ENCODE results near the gene THRA.

The THRA gene

GRCh38 chr17:40079545-40079944, 16.8 kb downstream of the THRA start:
- DNase-seq (ENCODE audit: extremely low read depth in 1 of 2, low read depth in 1 of 2): no peak

DNA sequence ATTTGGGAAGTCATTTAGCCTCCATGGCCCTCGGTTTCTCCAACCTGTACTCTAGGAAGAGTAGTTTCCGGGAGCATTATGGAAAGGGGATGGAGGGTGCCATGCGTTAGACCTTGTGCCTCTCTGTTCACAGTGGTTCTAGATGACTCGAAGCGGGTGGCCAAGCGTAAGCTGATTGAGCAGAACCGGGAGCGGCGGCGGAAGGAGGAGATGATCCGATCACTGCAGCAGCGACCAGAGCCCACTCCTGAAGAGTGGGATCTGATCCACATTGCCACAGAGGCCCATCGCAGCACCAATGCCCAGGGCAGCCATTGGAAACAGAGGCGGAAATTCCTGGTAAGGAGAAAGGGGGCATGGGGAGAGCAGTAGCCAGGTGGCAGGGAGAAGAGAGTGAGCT, 21.7 kb downstream of the THRA start:
- no peak for DNase-seq (ENCODE audit: extremely low read depth in 1 of 2, low read depth in 1 of 2)

- peak in 1 of 2 donors; percentile 54 for DNase-seq (ENCODE audit: extremely low read depth in 1 of 2, low read depth in 1 of 2)
Observed at GRCh38 chr17:40086150-40087044, 23.6 kb downstream of the THRA start.

GRCh38 chr17:40087049-40087794, 24.5 kb downstream of the THRA start:
- no peak for DNase-seq (ENCODE audit: extremely low read depth in 1 of 2, low read depth in 1 of 2)

DNA sequence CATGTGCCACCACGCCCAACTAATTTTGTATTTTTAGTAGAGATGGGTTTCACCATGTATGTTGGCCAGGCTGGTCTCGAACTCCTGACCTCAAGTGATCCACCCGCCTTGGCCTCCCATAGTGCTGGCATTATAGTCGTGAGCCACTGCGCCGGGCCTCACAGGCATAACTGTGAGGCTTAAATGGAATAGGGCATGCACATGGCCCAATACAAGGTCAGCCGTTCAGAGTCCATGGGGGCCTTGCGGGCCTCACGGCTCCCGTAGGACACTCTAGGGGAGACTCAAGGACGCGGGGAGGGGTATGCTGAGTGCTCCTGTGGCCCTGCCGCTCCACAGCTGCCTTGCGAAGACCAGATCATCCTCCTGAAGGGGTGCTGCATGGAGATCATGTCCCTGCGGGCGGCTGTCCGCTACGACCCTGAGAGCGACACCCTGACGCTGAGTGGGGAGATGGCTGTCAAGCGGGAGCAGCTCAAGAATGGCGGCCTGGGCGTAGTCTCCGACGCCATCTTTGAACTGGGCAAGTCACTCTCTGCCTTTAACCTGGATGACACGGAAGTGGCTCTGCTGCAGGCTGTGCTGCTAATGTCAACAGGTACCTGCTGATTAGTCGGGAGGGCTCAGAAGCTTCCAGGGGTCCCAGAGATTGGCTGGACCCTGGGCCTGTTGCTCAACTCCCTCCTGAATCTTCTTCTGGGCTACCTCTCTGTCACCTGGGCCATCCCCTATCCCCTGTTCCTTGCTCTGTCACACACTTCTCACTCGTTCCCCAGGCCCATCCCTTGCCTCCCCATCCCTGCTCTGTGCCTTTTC, 25.3 kb downstream of the THRA start:
- DNase-seq (ENCODE audit: extremely low read depth in 1 of 2, low read depth in 1 of 2): no peak

GRCh38 chr17:40089077-40089895, 26.5 kb downstream of the THRA start:
- DNase-seq (ENCODE audit: extremely low read depth in 1 of 2, low read depth in 1 of 2): no peak

GRCh38 chr17:40090237-40091119, 27.7 kb downstream of the THRA start:
- DNase-seq (ENCODE audit: extremely low read depth in 1 of 2, low read depth in 1 of 2): no peak

DNA sequence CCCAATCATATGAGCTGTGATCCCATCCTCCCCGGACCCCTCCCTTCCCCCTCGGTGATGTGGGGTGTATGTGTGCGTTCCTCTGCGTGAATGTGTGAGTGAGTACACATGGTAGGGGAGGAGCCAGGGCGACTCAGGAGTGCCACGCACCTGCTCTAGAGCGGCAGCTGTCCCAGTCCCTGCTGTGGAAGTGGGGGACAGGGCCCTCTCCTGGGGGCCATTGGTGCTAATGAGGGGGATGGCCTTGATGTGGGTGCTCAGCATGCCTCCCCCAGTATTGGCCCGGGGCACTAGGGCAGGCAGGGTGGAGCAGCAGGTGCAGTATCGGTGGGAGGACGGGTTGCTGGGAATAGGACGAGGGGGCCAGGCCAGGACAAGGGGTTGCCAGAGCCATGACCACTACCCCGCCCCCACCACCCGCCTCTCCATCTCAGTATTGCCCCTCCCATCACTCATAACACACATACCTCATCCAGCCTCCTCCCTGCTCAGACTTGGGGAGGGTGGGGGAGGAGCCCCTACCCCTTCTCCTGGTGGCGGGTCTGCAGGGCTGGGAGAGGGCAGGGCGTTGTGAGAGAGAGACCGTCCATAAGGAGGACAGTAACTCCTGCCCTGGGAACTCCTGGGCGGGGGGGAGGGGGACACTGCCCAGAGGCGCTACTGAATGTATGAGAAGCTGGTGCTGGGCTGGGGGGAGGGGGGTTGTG, 29.1 kb downstream of the THRA start:
- no peak for DNase-seq (ENCODE audit: extremely low read depth in 1 of 2, low read depth in 1 of 2)

GRCh38 chr17:40092581-40092980, 29.8 kb downstream of the THRA start:
- DNase-seq (ENCODE audit: extremely low read depth in 1 of 2, low read depth in 1 of 2): no peak

- no peak for DNase-seq (ENCODE audit: extremely low read depth in 1 of 2, low read depth in 1 of 2)
Observed at GRCh38 chr17:40093005-40093579, 30.3 kb downstream of the THRA start.

GRCh38 chr17:40093580-40094201, 30.9 kb downstream of the THRA start:
- DNase-seq (ENCODE audit: extremely low read depth in 1 of 2, low read depth in 1 of 2): no peak

GRCh38 chr17:40094874-40095273, 32.1 kb downstream of the THRA start:
- no peak for DNase-seq (ENCODE audit: extremely low read depth in 1 of 2, low read depth in 1 of 2)

- no peak for DNase-seq (ENCODE audit: extremely low read depth in 1 of 2, low read depth in 1 of 2)
Observed at GRCh38 chr17:40095351-40095943, 32.7 kb downstream of the THRA start.

GRCh38 chr17:40095944-40096791, 33.4 kb downstream of the THRA start:
- peak; percentile 45 to 48 for DNase-seq (ENCODE audit: extremely low read depth in 1 of 2, low read depth in 1 of 2)

DNA sequence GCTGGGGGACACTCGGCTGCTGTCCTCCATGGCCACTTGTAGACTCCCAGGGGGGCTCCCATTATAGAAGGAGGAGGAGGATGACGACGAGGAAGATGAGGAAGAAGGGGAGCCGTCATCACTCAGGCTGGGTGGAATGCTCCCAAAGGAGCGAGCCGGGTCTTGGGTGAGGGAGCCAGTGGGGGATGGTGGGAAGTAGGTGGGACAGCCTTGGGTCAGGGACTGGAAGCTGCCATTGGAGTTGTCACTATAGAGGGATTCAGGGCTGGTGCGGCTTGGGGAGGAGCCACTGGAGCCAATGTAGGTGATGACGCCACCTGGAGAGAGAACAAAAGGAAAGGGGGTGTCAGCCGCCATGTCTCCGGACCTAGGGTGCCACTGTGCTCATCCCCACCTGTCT, 34.3 kb downstream of the THRA start:
- DNase-seq (ENCODE audit: extremely low read depth in 1 of 2, low read depth in 1 of 2): no peak

- no peak for DNase-seq (ENCODE audit: extremely low read depth in 1 of 2, low read depth in 1 of 2)
Observed at GRCh38 chr17:40097931-40098845, 35.4 kb downstream of the THRA start.

Data from activated CD8-positive, alpha-beta memory T cell treated with anti-CD3 and anti-CD28 coated beads for 1 hour (primary cell).